Measurements from ENCODE around the gene RCCD1.

Gene RCCD1

DNA sequence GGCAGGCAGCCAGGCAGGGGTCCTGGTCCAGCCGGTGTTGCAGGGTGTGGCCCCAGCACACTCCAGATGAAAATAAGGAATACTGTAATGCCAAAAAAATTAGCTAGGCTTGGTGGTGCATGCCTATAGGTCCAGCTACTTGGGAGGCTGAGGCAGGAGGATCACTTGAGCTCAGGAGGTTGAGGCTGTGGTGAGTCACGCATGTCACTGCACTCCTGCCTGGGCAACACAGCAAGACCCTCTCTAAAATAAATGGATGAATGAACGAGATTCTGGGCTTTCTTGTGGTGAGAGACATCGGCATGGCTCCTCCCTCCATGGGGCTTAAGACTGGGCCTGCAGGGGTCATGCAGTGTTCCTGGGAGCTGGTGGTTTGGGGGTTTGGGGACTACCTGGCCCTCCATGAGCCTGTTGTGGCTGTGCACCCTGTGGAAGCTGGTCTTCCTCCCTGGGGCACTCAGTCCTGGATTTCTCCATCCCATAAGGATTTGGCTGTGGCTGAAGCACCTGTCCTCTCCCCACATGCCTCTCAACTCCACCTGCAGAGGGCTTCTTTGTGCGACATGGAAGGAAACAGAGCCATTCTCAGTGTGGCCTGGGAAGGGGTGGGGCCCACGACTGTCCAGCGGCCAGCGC, 7.6 kb upstream of the RCCD1 start:
- H3K4me3 ChIP-seq (ENCODE audit: low read depth, low read length) = no peak overlapping the region
- H3K79me2 ChIP-seq (ENCODE audit: control insufficient read depth, insufficient read depth, low read length, unreplicated experiment) = no peaks in the 10 kb centered on the region
- H3K27ac ChIP-seq (ENCODE audit: low read depth, low read length) = no peak overlapping the region
- no peak overlapping the region for H2AFZ ChIP-seq (ENCODE audit: low read length, unreplicated experiment)
- no peaks in the 10 kb centered on the region for H3K27me3 ChIP-seq (ENCODE audit: insufficient read depth, low read length)
- peaks cover 8% of the 10 kb centered on the region for H3K4me1 ChIP-seq (ENCODE audit: control insufficient read depth, insufficient read depth, low read length, unreplicated experiment)
- peaks cover 45% of the 10 kb centered on the region; the same call in 1 of the 2 replicates for H3K36me3 ChIP-seq (ENCODE audit: insufficient read depth, low read length)

DNA sequence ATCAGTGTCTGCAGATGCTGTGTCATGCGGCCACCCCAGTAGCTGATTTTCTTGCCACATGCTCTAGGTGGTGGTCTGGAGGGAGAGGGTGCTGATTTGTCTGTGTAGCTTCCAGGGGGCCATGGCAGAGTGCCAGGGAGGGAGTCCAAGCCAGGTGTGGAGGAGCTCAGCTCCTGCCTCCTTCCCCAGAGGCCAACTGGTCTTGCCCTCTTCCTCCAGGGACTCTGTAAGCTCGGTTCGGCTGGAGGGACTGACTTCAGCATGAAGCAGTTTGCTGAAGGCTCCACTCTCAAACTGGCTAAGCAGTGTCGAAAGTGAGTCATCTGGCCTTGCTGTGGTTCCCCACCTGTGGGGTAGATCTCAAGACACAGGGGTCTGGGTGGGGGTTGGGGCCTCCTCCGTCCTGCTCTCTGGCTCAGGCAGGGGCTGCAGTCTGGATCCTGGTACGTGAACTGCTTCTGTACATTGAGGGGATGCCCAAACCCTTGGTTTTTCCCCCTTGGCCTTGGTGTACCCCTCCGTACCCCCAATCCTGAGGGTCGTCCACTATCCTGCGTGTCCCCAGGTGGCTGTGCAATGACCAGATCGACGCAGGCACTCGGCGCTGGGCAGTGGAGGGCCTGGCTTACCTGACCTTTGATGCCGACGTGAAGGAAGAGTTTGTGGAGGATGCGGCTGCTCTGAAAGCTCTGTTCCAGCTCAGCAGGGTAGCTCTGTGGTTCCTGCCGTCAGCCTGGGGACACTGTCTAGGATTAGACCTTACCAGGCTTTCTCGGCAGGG, 6.9 kb upstream of the RCCD1 start:
- Histone ChIP-seq H3K36me3 (ENCODE audit: insufficient read depth, low read length) (peaks cover 41% of the 10 kb centered on the region; the same call in 1 of the 2 replicates), H3K27ac (ENCODE audit: low read depth, low read length) (no peak overlapping the region), H3K79me2 (ENCODE audit: control insufficient read depth, insufficient read depth, low read length, unreplicated experiment) (no peaks in the 10 kb centered on the region), H3K27me3 (ENCODE audit: insufficient read depth, low read length) (no peaks in the 10 kb centered on the region), H3K4me1 (ENCODE audit: control insufficient read depth, insufficient read depth, low read length, unreplicated experiment) (peaks cover 8% of the 10 kb centered on the region), H3K4me3 (ENCODE audit: low read depth, low read length) (no peak overlapping the region), H2AFZ (ENCODE audit: low read length, unreplicated experiment) (no peak overlapping the region)

DNA sequence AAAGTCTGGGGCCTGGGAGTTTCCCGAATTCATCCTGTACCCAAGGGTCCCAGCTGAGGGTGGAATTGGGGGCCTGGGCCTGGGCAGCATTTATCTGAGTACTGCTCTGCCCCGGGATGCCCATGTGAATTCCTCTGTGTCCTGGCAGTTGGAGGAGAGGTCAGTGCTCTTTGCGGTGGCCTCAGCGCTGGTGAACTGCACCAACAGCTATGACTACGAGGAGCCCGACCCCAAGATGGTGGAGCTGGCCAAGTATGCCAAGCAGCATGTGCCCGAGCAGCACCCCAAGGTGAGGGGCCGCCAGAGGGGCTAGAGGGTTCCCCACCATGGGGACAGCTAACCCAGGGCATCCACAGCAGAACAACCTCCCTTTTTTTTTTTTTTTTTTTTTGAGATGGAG, 6.2 kb upstream of the RCCD1 start:
- no peak overlapping the region for H3K4me3 ChIP-seq (ENCODE audit: low read depth, low read length)
- H3K27ac ChIP-seq (ENCODE audit: low read depth, low read length) = no peak overlapping the region
- H3K27me3 ChIP-seq (ENCODE audit: insufficient read depth, low read length) = no peaks in the 10 kb centered on the region
- peaks cover 41% of the 10 kb centered on the region; the same call in 1 of the 2 replicates for H3K36me3 ChIP-seq (ENCODE audit: insufficient read depth, low read length)
- no peak overlapping the region for H2AFZ ChIP-seq (ENCODE audit: low read length, unreplicated experiment)
- peaks cover 8% of the 10 kb centered on the region for H3K4me1 ChIP-seq (ENCODE audit: control insufficient read depth, insufficient read depth, low read length, unreplicated experiment)
- no peaks in the 10 kb centered on the region for H3K79me2 ChIP-seq (ENCODE audit: control insufficient read depth, insufficient read depth, low read length, unreplicated experiment)

DNA sequence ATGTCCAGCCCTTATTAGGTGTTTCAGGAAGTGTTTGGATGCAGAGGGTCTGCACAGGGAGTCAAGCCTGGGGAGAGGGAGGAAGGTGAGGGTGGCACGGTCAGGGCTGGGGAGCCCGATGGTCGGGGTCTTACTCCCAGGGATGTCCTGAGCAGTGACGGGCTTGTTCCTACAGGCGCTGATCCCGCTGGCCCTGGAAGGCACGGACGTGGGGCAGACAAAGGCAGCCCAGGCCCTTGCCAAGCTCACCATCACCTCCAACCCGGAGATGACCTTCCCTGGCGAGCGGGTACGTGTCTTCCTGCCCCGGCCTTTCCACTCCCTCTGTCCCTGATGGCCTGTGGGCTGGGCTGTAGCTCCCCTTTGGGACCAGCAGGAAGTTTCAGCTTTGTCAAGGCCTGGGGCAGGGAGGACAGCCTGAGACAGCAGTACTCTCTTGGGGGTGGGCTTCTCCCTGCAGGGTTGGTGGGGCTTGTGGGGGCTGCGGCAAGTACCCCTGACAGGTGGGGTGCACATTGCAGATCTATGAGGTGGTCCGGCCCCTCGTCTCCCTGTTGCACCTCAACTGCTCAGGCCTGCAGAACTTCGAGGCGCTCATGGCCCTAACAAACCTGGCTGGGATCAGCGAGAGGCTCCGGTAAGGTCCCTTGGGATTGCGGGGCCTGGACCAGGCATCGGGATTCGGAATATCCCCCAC, 4.6 kb upstream of the RCCD1 start:
- H3K4me3 ChIP-seq (ENCODE audit: low read depth, low read length) = no peak overlapping the region
- no peak overlapping the region for H2AFZ ChIP-seq (ENCODE audit: low read length, unreplicated experiment)
- no peaks in the 10 kb centered on the region for H3K27me3 ChIP-seq (ENCODE audit: insufficient read depth, low read length)
- peak overlapping the region; percentile 34; the same call in 1 of the 2 replicates for H3K27ac ChIP-seq (ENCODE audit: low read depth, low read length)
- no peaks in the 10 kb centered on the region for H3K79me2 ChIP-seq (ENCODE audit: control insufficient read depth, insufficient read depth, low read length, unreplicated experiment)
- H3K4me1 ChIP-seq (ENCODE audit: control insufficient read depth, insufficient read depth, low read length, unreplicated experiment) = peaks cover 8% of the 10 kb centered on the region
- H3K36me3 ChIP-seq (ENCODE audit: insufficient read depth, low read length) = peaks cover 33% of the 10 kb centered on the region; the same call in 1 of the 2 replicates

DNA sequence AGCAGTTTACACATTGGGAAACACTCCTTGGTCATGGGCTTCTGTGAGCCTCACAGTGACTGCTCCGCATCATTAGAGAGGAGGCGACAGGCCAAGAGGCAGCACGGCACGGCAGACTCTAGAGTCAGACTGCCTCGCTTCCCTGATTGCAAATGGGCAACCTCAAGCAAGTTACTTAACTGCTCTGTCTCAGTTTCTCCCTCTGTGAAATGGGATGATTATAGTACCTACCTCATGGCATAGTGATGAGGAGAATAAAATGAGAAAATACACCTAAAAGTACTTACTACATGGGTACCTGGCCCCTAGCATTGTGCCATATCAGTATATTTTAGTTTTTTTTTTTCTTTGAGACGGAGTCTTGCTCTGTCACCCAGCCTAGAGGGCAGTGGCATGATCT, 4.0 kb upstream of the RCCD1 start:
- Histone ChIP-seq H3K27ac (ENCODE audit: low read depth, low read length) (no peak overlapping the region), H3K27me3 (ENCODE audit: insufficient read depth, low read length) (no peaks in the 10 kb centered on the region), H3K36me3 (ENCODE audit: insufficient read depth, low read length) (peaks cover 33% of the 10 kb centered on the region; the same call in 1 of the 2 replicates), H3K79me2 (ENCODE audit: control insufficient read depth, insufficient read depth, low read length, unreplicated experiment) (peaks cover under 1% of the 10 kb centered on the region), H3K4me1 (ENCODE audit: control insufficient read depth, insufficient read depth, low read length, unreplicated experiment) (peaks cover 8% of the 10 kb centered on the region), H3K4me3 (ENCODE audit: low read depth, low read length) (no peak overlapping the region), H2AFZ (ENCODE audit: low read length, unreplicated experiment) (no peak overlapping the region)

DNA sequence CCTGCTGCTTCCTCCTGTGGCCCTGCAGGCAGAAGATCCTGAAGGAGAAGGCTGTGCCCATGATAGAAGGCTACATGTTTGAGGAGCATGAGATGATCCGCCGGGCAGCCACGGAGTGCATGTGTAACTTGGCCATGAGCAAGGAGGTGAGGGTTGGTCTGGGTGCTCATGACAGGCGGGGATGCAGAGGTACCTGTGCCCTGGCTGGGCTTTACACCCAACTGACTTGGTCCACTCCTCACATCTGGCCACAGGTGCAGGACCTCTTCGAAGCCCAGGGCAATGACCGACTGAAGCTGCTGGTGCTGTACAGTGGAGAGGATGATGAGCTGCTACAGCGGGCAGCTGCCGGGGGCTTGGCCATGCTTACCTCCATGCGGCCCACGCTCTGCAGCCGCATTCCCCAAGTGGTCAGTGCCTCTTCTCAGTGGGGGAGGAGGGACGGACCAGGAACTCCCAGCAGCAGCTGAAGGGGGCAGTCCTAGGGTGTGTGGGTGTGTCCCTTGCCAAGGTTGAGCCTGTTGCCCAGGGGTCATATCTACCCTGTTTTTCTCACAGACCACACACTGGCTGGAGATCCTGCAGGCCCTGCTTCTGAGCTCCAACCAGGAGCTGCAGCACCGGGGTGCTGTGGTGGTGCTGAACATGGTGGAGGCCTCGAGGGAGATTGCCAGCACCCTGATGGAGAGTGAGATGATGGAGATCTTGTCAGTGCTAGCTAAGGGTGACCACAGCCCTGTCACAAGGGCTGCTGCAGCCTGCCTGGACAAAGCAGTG, 1.6 kb upstream of the RCCD1 start:
- H3K27me3 ChIP-seq (ENCODE audit: insufficient read depth, low read length) = no peaks in the 10 kb centered on the region
- H3K4me3 ChIP-seq (ENCODE audit: low read depth, low read length) = no peak overlapping the region
- H3K27ac ChIP-seq (ENCODE audit: low read depth, low read length) = no peak overlapping the region
- peaks cover 12% of the 10 kb centered on the region for H3K79me2 ChIP-seq (ENCODE audit: control insufficient read depth, insufficient read depth, low read length, unreplicated experiment)
- no peak overlapping the region for H2AFZ ChIP-seq (ENCODE audit: low read length, unreplicated experiment)
- H3K4me1 ChIP-seq (ENCODE audit: control insufficient read depth, insufficient read depth, low read length, unreplicated experiment) = peaks cover 23% of the 10 kb centered on the region
- peaks cover 18% of the 10 kb centered on the region; the same call in 1 of the 2 replicates for H3K36me3 ChIP-seq (ENCODE audit: insufficient read depth, low read length)

DNA sequence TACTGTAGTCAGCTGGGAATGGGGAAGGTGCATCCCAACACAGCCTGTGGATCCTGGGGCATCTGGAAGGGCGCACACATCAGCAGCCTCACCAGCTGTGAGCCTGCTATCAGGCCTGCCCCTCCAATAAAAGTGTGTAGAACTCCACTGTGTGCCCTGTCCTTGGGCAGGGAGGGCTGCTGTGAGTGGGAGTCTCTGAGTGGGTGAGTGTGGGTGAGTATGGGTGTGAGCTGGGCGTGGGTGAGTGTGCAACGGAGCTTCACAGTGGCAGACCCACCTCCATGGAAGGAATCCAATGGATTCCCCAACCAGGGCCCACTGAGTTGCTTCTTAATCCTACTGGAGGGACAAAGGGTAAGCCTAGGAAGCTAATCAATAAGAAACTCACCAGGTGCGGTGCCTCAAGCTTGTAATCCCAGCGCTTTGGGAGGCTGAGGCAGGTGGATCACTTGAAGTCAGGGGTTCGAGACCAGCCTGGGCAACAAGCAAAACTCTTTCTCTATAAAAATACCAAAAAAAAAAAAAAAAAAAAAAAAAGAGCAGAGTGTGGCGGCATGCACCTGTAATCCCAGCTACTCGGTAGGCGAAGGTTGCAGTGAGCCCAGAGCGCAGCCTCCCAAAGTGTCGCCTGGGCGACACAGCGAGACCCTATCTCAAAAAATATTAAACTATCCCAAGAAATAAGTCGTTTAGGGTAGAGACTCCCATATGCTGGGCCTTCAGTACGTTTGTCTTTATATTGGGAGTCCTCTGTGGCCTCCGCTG, 555 bp upstream of the RCCD1 start:
- H3K36me3 ChIP-seq (ENCODE audit: insufficient read depth, low read length) = peaks cover 17% of the 10 kb centered on the region; the same call in 1 of the 2 replicates
- peak overlapping the region; percentile 87; the same call in 1 of the 2 replicates for H3K4me3 ChIP-seq (ENCODE audit: low read depth, low read length)
- H3K4me1 ChIP-seq (ENCODE audit: control insufficient read depth, insufficient read depth, low read length, unreplicated experiment) = peaks cover 24% of the 10 kb centered on the region
- peak overlapping the region; percentile 91; the same call in 1 of the 2 replicates for H3K27ac ChIP-seq (ENCODE audit: low read depth, low read length)
- peaks cover 13% of the 10 kb centered on the region for H3K79me2 ChIP-seq (ENCODE audit: control insufficient read depth, insufficient read depth, low read length, unreplicated experiment)
- H2AFZ ChIP-seq (ENCODE audit: low read length, unreplicated experiment) = no peak overlapping the region
- H3K27me3 ChIP-seq (ENCODE audit: insufficient read depth, low read length) = no peaks in the 10 kb centered on the region

DNA sequence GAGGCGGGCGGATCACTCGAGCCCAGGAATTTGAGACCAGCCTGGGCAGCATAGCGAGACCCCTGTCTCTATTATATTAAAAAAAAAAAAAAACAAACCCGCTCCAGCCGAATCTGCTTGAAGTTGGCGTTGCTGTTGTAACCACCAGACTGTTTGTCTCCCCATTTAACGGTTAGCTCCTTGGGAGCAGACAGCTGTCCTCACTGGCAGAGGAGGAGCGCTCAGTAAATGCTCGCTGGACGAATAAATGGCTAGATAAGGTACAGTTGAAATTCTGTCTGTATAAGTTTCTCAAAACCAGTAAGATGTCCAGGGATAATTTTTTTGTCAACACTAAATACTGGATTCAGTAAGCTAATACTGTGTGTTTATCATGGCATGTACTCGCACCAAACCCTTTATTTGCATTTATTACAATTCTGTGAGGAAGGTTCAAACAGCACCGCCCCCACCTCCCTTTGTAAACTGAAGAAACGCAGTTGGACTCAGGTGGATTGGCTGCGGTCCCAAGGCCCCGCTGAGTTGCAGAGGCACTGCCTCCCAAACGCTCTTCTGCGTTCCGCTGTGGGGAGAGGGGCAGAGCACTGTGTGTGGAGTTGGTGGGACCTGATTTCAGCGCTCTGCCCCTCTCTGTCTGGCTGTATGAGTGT, 1.1 kb downstream of the RCCD1 start:
- peak overlapping the region; percentile 91 for H3K27ac ChIP-seq (ENCODE audit: low read depth, low read length)
- H3K4me3 ChIP-seq (ENCODE audit: low read depth, low read length) = peak overlapping the region; percentile 87
- H3K79me2 ChIP-seq (ENCODE audit: control insufficient read depth, insufficient read depth, low read length, unreplicated experiment) = peaks cover 13% of the 10 kb centered on the region
- H3K4me1 ChIP-seq (ENCODE audit: control insufficient read depth, insufficient read depth, low read length, unreplicated experiment) = peaks cover 16% of the 10 kb centered on the region
- no peaks in the 10 kb centered on the region for H3K27me3 ChIP-seq (ENCODE audit: insufficient read depth, low read length)
- H2AFZ ChIP-seq (ENCODE audit: low read length, unreplicated experiment) = peak overlapping the region; percentile 70
- peaks cover 18% of the 10 kb centered on the region; the same call in 1 of the 2 replicates for H3K36me3 ChIP-seq (ENCODE audit: insufficient read depth, low read length)

DNA sequence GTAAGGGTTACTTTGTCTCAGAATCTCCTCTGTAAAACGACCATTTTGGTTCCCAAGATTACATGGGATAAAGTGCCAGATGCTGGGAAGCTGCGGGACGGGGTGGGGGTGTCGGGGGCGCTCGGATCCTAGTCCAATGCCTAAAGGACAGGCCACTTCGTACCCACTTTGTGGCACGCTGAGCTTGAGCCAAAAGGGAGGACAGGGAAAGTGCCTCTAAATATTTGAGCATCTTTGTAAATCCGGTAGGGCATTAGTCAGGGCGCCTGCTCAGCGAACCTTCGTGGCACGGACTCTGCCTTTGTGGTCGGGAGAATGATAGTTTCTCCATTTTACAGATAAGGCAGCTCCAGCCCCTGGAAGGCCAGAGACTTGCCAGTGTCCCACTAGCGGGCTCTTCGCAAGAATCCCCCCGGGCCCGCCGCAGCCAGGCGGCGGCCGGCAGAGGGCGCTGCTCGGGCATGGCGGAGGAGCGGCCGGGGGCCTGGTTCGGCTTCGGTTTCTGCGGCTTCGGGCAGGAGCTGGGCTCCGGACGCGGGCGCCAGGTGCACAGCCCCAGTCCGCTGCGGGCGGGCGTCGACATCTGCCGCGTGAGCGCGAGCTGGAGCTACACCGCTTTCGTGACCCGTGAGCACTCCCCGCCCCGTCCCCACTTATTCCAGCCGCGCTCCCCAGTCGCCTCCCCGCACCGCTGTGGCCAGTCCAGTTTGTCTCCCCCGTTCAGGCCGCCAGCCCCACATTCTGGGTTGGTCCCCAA, 1.8 kb downstream of the RCCD1 start:
- H3K79me2 ChIP-seq (ENCODE audit: control insufficient read depth, insufficient read depth, low read length, unreplicated experiment) = peaks cover 13% of the 10 kb centered on the region
- H2AFZ ChIP-seq (ENCODE audit: low read length, unreplicated experiment) = peak overlapping the region; percentile 37
- peak overlapping the region; percentile 87 for H3K4me3 ChIP-seq (ENCODE audit: low read depth, low read length)
- H3K36me3 ChIP-seq (ENCODE audit: insufficient read depth, low read length) = peaks cover 13% of the 10 kb centered on the region; the same call in 1 of the 2 replicates
- H3K27ac ChIP-seq (ENCODE audit: low read depth, low read length) = peak overlapping the region; percentile 91; the same call in 1 of the 2 replicates
- no peaks in the 10 kb centered on the region for H3K27me3 ChIP-seq (ENCODE audit: insufficient read depth, low read length)
- peaks cover 16% of the 10 kb centered on the region for H3K4me1 ChIP-seq (ENCODE audit: control insufficient read depth, insufficient read depth, low read length, unreplicated experiment)

Data from ACC112 (cell line).